Gastroesophageal sphincter (tissue), 4 donors: ENCODE results near the gene CA9. TPM values are rescaled to one million over a fixed set of nuclear protein-coding genes. Genes with fewer than 3 reads are reported as not detected.

ENCODE experiments used
- ATAC-seq: fragments of 150-250 bp; one replicate; pipeline ENCODE4 v1.9.1; 2016; ENCODE audit warnings: mild to moderate bottlenecking, moderate library complexity
- H3K27ac ChIP-seq, 4 donors: fragments of 200-600 bp; sonication (generic) in 3 of 4; 1 replicate in 3 of 4; 2 replicates in 1 of 4; pipeline ENCODE4 v1.5.1; 2016 to 2019
- H3K27me3 ChIP-seq: fragments of 200-600 bp; sonication (generic); one replicate; pipeline ENCODE4 v1.5.1; 2019
- H3K36me3 ChIP-seq, 2 donors: fragments of 200-600 bp; sonication (generic); one replicate each; pipeline ENCODE4 v1.5.1; 2019; ENCODE audit warnings: control low read depth in 1 of 2
- H3K4me1 ChIP-seq, 3 donors: fragments of 200-600 bp; sonication (generic); 1 replicate in 2 of 3; 2 replicates in 1 of 3; pipeline ENCODE4 v1.5.1; 2016 to 2019; ENCODE audit warnings: control low read depth in 2 of 3
- H3K4me3 ChIP-seq, 2 donors: fragments of 200-600 bp; sonication (generic); one replicate each; pipeline ENCODE4 v1.5.1; 2019; ENCODE audit warnings: mild to moderate bottlenecking in 1 of 2, moderate library complexity in 1 of 2
- H3K9me3 ChIP-seq, 3 donors: fragments of 200-600 bp; sonication (generic); one replicate each; pipeline ENCODE4 v1.5.1; 2017 to 2019; ENCODE audit warnings: control low read depth in 2 of 3
- EP300 ChIP-seq: sonication (generic); formaldehyde crosslinking; IDR thresholded peaks from one replicate; pipeline ENCODE4 v1.6.1; 2017; ENCODE audit warnings: antibody characterized with exemption, mild to moderate bottlenecking
- POLR2A ChIP-seq, 2 donors: fragments of 450-650 bp; IDR thresholded peaks; one replicate each; pipeline ENCODE4 v1.6.1; 2017; ENCODE audit warnings: antibody characterized with exemption in 2 of 2, mild to moderate bottlenecking in 2 of 2, moderate library complexity in 1 of 2
- POLR2AphosphoS5 ChIP-seq: sonication (generic); formaldehyde crosslinking; IDR thresholded peaks from one replicate; pipeline ENCODE4 v1.6.1; 2017; ENCODE audit warnings: antibody characterized with exemption
- WGBS, 2 donors: methylation state at CpG; one replicate each; pipeline ENCODE4 v1.1.5; 2018; ENCODE audit warnings: low coverage in 1 of 2; 5-methylcytosine and 5-hydroxymethylcytosine counted together
- total RNA-seq, 4 donors: library from RNA; depleted of rRNA; stranded (reverse); fragments of >200 nt; gene quantifications; one replicate each; pipeline ENCODE4 v1.1.0, GENCODE V29; 2016
- TF ChIP-seq, protein P1 (sequence below), 4 experiments: fragments of 200-600 bp in 2 of 4; fragments of 450-650 bp in 2 of 4; sonication (generic) in 1 of 4; IDR thresholded peaks; one replicate each; pipeline ENCODE4 v1.5.1; 2017 to 2019; ENCODE audit warnings: antibody characterized with exemption in 4 of 4, mild to moderate bottlenecking in 2 of 4, moderate library complexity in 2 of 4

The CA9 gene
- total RNA-seq, 4 donors from 2014 or later = 3.9 TPM; not detected in 3

DNA sequence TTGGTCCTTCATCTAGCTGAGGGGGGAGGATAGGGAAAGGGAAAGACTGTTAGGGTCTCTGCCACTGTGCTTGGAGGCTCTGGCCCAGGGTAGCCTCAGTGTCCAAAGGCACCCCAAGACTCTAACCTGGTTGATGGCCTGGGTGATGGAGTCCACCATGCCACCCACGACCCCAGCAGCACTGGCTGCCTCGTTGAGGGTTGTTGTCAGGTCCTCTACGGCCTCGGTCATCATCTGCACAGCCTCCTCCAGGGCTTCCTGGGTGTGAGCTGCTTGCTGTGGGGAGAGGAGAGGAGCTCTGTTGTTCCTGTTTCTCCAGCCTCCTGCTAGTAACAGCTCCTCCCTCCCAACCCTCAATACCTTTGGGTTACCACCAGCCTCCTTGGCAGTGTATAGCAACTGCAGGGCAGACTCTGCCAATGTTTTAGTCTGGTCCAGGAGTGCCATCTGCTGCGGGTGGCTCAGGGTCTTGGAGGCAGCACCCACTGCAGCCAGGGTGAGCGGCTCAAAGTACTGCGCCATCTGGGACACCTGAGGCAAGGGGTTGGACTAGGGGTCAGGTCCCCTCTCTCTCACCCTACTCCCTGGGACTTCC, 32.2 kb downstream of the CA9 start:
- Histone ChIP-seq H3K9me3 (no peaks in the 10 kb centered on the region), H3K27me3 (no peaks in the 10 kb centered on the region), H3K4me1 (no peaks in the 10 kb centered on the region), H3K36me3 (peaks cover 13 to 100% of the 10 kb centered on the region in 2 donors), H3K4me3 (no peak overlapping the region), H3K27ac (peak overlapping the region in 3 of 4 donors; percentile 96 to 99 (median 98))
- 92% methylated on average over 2 of the region's 7 CpGs; no CpG with 5 or more reads in 1 of the 2 donors for WGBS, 2 donors
- TF ChIP-seq EP300 (no peak), POLR2AphosphoS5 (no peak), POLR2A (IDR thresholded peaks at IDR 0.05) (no peak)
- TF ChIP-seq, protein P1, sequence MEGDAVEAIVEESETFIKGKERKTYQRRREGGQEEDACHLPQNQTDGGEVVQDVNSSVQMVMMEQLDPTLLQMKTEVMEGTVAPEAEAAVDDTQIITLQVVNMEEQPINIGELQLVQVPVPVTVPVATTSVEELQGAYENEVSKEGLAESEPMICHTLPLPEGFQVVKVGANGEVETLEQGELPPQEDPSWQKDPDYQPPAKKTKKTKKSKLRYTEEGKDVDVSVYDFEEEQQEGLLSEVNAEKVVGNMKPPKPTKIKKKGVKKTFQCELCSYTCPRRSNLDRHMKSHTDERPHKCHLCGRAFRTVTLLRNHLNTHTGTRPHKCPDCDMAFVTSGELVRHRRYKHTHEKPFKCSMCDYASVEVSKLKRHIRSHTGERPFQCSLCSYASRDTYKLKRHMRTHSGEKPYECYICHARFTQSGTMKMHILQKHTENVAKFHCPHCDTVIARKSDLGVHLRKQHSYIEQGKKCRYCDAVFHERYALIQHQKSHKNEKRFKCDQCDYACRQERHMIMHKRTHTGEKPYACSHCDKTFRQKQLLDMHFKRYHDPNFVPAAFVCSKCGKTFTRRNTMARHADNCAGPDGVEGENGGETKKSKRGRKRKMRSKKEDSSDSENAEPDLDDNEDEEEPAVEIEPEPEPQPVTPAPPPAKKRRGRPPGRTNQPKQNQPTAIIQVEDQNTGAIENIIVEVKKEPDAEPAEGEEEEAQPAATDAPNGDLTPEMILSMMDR (IDR thresholded peaks at IDR 0.05) = no peak
- ATAC-seq = no peak

DNA sequence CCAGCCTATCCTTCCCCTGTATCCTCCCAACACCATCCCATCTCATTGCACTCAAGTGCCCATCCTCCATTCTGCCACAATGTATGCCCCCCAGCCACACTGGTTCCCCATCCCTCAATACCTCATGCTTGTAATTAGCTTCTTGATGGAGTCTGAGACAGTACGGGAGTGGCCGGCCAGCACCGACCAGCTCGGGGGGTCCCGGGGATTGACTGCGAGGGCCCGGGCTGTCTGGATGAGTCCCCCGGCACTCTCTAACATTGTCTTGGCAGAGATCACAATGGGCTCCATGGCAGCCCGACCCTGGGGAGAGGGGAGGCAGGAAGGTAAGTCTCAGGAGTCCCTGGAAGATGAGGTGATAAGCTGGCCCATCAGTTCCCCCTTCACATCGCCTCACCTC, 33.2 kb downstream of the CA9 start:
- no peaks in the 10 kb centered on the region for H3K9me3 ChIP-seq
- no peaks in the 10 kb centered on the region for H3K4me1 ChIP-seq
- no peak for ATAC-seq
- TF ChIP-seq POLR2A (IDR thresholded peaks at IDR 0.05) (no peak), POLR2AphosphoS5 (no peak), EP300 (no peak)
- TF ChIP-seq, protein P1 (IDR thresholded peaks at IDR 0.05) = no peak
- no CpG with 5 or more reads among the region's 10 CpGs for WGBS, 2 donors
- no peak overlapping the region for H3K4me3 ChIP-seq
- peaks cover 13 to 100% of the 10 kb centered on the region in 2 donors for H3K36me3 ChIP-seq
- no peaks in the 10 kb centered on the region for H3K27me3 ChIP-seq
- H3K27ac ChIP-seq = peak overlapping the region in 3 of 4 donors; percentile 96 to 99 (median 98)

DNA sequence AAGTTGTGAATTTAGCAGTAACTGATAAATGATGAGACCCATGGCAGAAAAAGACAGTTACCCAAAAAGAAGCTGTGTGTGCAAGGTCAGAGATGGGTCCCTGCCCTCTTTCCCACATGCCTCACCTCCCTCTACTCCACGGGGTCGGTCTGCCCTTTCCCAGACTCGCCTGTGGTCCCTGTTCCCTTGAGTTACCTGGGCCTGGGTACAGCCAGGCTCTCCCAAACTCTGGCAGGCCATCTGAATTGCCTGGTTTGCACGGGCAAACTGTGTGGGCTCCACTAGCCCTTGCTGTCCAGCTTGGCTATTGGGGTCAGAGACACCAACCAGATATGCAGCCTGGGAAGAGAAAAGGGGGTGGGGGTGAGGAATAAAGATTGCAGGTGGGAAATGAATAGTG, 34.4 kb downstream of the CA9 start:
- Histone ChIP-seq H3K27me3 (no peaks in the 10 kb centered on the region), H3K4me3 (no peak overlapping the region), H3K9me3 (no peaks in the 10 kb centered on the region), H3K36me3 (peaks cover 13 to 100% of the 10 kb centered on the region in 2 donors), H3K27ac (peak overlapping the region in 3 of 4 donors; percentile 96 to 99 (median 98)), H3K4me1 (no peaks in the 10 kb centered on the region)
- no CpG with 5 or more reads among the region's 4 CpGs for WGBS, 2 donors
- ATAC-seq = no peak
- TF ChIP-seq EP300 (no peak), POLR2AphosphoS5 (no peak), POLR2A (IDR thresholded peaks at IDR 0.05) (no peak)
- TF ChIP-seq, protein P1 (IDR thresholded peaks at IDR 0.05) = no peak

DNA sequence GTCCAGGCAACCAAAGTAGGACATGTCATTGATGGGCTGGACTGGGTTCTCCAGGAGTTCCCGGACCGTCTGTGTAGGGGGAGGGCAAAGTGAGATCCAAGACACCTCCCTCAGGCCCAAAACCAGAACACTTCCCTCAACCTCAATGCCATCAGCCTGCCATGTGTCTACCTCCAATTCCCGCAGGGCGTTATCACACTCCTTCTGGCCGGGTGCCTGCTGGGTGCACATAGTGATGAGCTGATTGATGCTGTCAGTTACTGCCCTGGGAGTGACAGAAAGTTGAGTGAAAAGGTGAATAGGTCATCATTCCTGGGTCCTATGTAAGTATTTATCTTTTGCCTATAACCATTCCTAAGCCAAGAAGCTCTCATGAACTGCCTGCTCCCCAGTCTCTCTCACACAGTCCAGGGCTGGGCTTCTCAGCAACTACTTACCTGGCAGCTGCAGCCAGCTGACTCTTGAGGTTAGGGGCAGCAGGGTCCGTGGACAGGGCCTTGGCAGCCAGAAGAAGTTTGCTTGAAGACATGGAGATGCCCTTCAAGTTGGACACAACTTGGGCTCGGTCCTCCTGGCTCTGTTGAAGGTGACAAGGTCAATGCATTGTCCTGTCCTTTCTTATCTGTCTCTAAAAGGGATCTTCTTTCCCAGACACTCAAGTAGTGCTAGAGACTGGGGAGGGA, 37.2 kb downstream of the CA9 start:
- no peak for ATAC-seq
- H3K9me3 ChIP-seq = no peaks in the 10 kb centered on the region
- TF ChIP-seq, protein P1 (IDR thresholded peaks at IDR 0.05) = no peak
- TF ChIP-seq POLR2AphosphoS5 (no peak), POLR2A (IDR thresholded peaks at IDR 0.05) (no peak), EP300 (no peak)
- peaks cover 15 to 100% of the 10 kb centered on the region in 2 donors for H3K36me3 ChIP-seq
- WGBS, 2 donors = 56% methylated on average over 5 of the region's 7 CpGs; no CpG with 5 or more reads in 1 of the 2 donors
- peaks cover 0 to 18% (median 0%) of the 10 kb centered on the region in 3 donors for H3K4me1 ChIP-seq
- H3K27me3 ChIP-seq = no peaks in the 10 kb centered on the region
- peak overlapping the region in 3 of 4 donors; percentile 34 to 98 (median 97) for H3K27ac ChIP-seq
- no peak overlapping the region for H3K4me3 ChIP-seq
